Activated T-cell treated with anti-CD3 and anti-CD28 coated beads, Interleukin-2, amount 50 U/mL, for 72 hours (primary cell): ENCODE measurements around the gene PSEN2. TPM values are rescaled to one million over a fixed set of nuclear protein-coding genes. Genes with fewer than 3 reads are reported as not detected.
"Not testable (repeated sequence)": the region's sequence is repeated elsewhere in the genome, so short reads cannot be mapped to it uniquely, and the experiment has no call there.

Experiments
- ATAC-seq, 2 donors: fragments of 150-1000 bp; cut with Tn5 transposase; replicated peaks in 1 of 2; 2 replicates each; pipeline ENCODE4 v1.10.0; 2021; ENCODE audit warnings: moderate library complexity in 2 of 2, mild to moderate bottlenecking in 1 of 2
- DNase-seq, 2 donors: peaks; one replicate each; pipeline ENCODE4 v3.0.0; 2021 to 2022; ENCODE audit warnings: mixed read lengths in 1 of 2
- H3K27ac Mint-ChIP-seq: one replicate; pipeline ENCODE4 v1.8.0; 2022; ENCODE audit warnings: mild to moderate bottlenecking, moderate library complexity, mixed read lengths
- H3K27me3 Mint-ChIP-seq: one replicate; pipeline ENCODE4 v1.8.0; 2022; ENCODE audit warnings: low read depth, mixed read lengths
- H3K36me3 Mint-ChIP-seq, 2 donors: one replicate each; pipeline ENCODE4 v1.8.0; 2022; ENCODE audit warnings: mixed read lengths in 2 of 2, mild to moderate bottlenecking in 1 of 2; ENCODE audit not compliant: insufficient read depth in 2 of 2
- H3K4me1 Mint-ChIP-seq: one replicate; pipeline ENCODE4 v1.8.0; 2022; ENCODE audit warnings: low read depth, mixed read lengths
- H3K4me3 Mint-ChIP-seq, 2 donors: one replicate each; pipeline ENCODE4 v1.8.0; 2022; ENCODE audit warnings: mild to moderate bottlenecking in 2 of 2, mixed read lengths in 2 of 2, moderate library complexity in 2 of 2
- H3K9me3 Mint-ChIP-seq, 2 donors: one replicate each; pipeline ENCODE4 v1.8.0; 2022; ENCODE audit warnings: mixed read lengths in 2 of 2
- total RNA-seq, 2 donors: library from RNA; stranded (reverse); gene quantifications; one replicate each; pipeline ENCODE4 v1.2.3, GENCODE V29; 2022

The PSEN2 gene
- total RNA-seq, 2 donors from 2014 or later: 10.7 to 11.7 TPM

DNA sequence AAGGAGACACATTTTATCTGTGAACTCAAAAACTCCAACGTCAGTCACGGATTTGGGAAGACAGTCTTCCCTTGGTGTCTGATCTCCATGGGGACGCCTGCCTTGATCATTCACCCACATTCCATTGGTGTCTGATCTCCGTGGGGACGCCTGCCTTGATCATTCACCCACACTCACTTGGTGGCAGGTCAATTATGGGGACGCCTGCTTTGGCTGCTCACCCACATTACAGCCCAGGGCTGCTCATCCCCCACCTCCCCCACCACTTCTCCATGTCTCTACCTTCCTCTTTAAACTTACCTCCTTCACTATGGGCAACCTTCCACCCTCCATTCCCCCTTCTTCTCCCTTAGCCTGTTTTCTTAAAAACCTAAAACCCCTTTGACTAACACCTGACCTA, 36.2 kb upstream of the PSEN2 start:
- not testable (repeated sequence) for H3K27me3 Mint-ChIP-seq, H3K4me1 Mint-ChIP-seq, H3K36me3 Mint-ChIP-seq, H3K4me3 Mint-ChIP-seq, H3K27ac Mint-ChIP-seq, DNase-seq, ATAC-seq, H3K9me3 Mint-ChIP-seq

DNA sequence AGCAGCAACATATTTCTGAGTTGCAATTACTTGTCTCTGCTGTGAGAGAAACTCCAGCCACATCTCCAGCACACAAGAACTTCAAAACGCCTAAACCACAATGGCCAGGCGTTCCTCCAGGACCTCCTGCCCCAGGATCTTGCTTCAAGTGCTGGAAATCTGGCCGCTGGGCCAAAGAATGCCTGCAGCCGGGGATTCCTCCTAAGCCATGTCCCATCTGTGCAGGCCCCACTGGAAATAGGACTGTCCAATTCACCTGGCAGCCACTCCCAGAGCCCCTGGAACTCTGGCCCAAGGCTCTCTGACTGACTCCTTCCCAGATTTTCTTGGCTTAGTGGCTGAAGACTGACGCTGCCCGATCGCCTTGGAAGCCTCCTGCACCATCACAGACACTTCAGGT, 35.0 kb upstream of the PSEN2 start:
- H3K27ac Mint-ChIP-seq, ATAC-seq, H3K4me3 Mint-ChIP-seq, H3K4me1 Mint-ChIP-seq, H3K9me3 Mint-ChIP-seq, DNase-seq, H3K27me3 Mint-ChIP-seq, H3K36me3 Mint-ChIP-seq: not testable (repeated sequence)

DNA sequence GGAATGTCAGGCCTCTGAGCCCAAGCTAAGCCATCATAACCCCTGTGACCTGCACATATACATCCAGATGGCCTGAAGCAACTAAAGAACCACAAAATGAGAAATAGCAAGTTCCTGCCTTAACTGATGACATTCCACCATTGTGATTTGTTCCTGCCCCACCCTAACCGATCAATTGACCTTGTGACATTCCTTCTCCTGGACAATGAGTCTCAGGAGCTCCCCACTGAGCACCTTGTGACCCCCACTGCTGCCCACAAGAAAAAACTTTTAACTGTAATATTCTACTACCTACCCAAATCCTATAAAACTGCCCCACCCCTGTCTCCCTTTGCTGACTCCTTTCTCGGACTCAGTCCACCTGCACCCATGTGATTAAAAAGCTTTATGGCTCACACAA, 32.5 kb upstream of the PSEN2 start:
- H3K4me1 Mint-ChIP-seq, ATAC-seq, H3K27ac Mint-ChIP-seq, DNase-seq, H3K27me3 Mint-ChIP-seq, H3K9me3 Mint-ChIP-seq, H3K4me3 Mint-ChIP-seq, H3K36me3 Mint-ChIP-seq: not testable (repeated sequence)

DNA sequence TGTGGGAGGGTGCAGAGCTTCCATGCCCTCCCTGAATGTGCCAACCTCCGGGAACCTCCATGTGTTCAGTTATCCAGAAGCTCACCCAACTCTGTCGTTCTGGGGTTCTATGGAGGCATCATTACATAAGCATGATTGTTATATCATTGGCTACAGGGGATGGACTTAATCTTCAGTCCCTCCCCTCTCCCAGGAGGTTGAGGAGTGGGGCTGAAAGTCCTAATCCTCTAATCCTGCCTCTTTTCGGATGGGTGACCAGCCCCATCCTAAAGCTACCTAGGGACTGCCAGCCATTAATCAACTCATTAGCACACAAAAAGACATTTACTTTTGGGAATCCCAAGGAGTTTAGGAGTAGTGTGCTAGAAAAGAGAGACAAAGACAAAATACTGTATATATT, 32.0 kb upstream of the PSEN2 start:
- no peaks in the 10 kb centered on the region for H3K4me1 Mint-ChIP-seq
- peaks cover 1 to 6% of the 10 kb centered on the region in 2 donors for H3K9me3 Mint-ChIP-seq
- H3K27me3 Mint-ChIP-seq: no peaks in the 10 kb centered on the region
- DNase-seq: no peak
- peaks cover 2 to 3% of the 10 kb centered on the region in 2 donors for H3K36me3 Mint-ChIP-seq
- no peak overlapping the region for H3K27ac Mint-ChIP-seq
- ATAC-seq: no peak
- H3K4me3 Mint-ChIP-seq: no peak overlapping the region

DNA sequence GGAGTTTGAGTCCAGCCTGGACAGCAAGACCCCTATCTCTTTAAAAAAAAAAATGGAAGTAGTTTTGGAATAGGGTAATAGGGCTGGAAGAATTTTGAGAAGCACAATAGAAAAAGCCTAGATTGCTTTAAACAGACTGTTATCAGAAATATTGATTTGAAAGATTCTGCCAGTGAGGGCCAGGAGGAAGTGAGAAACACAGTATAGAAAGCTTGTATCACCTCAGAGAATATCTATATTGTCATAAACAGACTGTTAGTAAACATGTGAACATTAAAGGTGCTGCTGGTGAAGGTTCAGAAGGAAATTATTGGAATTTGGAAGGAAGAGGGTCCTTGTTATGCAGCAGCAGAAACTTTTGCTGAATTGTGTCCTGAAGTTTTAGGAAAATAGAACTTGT, 24.8 kb upstream of the PSEN2 start:
- no peaks in the 10 kb centered on the region for H3K9me3 Mint-ChIP-seq
- no peak overlapping the region for H3K4me3 Mint-ChIP-seq
- no peaks in the 10 kb centered on the region for H3K4me1 Mint-ChIP-seq
- no peak overlapping the region for H3K27ac Mint-ChIP-seq
- no peak for DNase-seq
- ATAC-seq: no peak
- no peaks in the 10 kb centered on the region for H3K36me3 Mint-ChIP-seq
- H3K27me3 Mint-ChIP-seq: no peaks in the 10 kb centered on the region

DNA sequence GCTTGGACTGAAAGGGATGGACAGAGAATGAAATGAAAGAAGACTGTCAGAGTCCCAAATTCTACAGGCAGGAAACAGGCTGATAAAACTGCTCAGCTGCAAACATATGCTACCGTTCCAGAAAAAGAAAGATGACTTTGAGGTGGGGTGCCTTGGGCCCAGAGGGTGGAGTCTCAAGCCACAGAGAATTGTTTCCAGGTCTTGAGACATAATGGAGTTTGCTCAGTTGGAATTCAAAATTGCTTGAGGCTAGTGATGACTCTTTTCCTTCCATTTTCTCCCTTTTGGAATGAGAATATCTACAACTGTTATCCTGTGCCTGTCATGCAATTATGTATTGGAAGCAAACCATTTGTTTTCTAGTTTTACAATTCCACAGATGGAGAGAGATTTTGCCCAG, 23.6 kb upstream of the PSEN2 start:
- H3K4me3 Mint-ChIP-seq: no peak overlapping the region
- no peaks in the 10 kb centered on the region for H3K9me3 Mint-ChIP-seq
- no peak for ATAC-seq
- H3K27me3 Mint-ChIP-seq: no peaks in the 10 kb centered on the region
- no peak overlapping the region for H3K27ac Mint-ChIP-seq
- H3K4me1 Mint-ChIP-seq: no peaks in the 10 kb centered on the region
- no peaks in the 10 kb centered on the region for H3K36me3 Mint-ChIP-seq
- no peak for DNase-seq

DNA sequence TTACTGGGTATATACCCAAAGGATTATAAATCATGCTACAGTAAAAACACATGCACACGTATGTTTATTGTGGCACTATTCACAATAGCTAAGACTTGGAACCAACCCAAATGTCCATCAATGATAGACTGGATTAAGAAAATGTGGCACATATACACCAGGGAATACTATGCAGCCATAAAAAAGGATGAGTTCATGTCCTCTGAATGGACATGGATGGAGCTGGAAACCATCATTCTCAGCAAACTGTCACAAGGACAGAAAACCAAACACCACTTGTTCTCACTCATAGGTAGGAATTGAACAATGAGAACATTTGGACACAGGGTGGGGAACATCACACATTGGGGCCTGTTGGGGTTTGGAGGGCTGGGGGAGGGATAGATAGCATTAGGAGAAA, 15.9 kb upstream of the PSEN2 start:
- not testable (repeated sequence) for H3K27ac Mint-ChIP-seq, H3K4me3 Mint-ChIP-seq, H3K27me3 Mint-ChIP-seq, DNase-seq, ATAC-seq, H3K4me1 Mint-ChIP-seq, H3K36me3 Mint-ChIP-seq, H3K9me3 Mint-ChIP-seq

DNA sequence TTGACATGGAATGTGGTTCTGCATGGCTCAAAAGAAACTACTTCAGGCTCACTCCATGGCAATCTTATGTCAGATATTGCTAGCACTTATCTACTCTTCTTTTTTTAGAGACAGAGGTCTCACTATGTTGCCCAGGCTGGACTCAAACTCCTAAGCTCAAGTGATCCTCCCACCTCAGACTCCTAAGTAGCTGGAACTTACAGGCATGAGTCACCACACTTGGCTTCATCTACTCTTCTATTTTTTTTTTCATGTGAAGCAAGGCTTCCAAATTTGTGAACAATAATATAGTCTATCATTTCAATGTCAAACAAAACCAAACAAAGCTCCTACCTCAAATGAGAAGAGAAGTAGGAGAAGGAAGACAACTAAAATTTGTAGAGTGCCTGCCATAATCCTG, 7.5 kb upstream of the PSEN2 start:
- Mint-ChIP-seq H3K27ac (no peak overlapping the region), H3K27me3 (peaks cover 6% of the 10 kb centered on the region), H3K4me3 (no peak overlapping the region), H3K4me1 (peaks cover 14% of the 10 kb centered on the region), H3K36me3 (no peaks in the 10 kb centered on the region), H3K9me3 (no peaks in the 10 kb centered on the region)
- DNase-seq: no peak
- no peak for ATAC-seq

DNA sequence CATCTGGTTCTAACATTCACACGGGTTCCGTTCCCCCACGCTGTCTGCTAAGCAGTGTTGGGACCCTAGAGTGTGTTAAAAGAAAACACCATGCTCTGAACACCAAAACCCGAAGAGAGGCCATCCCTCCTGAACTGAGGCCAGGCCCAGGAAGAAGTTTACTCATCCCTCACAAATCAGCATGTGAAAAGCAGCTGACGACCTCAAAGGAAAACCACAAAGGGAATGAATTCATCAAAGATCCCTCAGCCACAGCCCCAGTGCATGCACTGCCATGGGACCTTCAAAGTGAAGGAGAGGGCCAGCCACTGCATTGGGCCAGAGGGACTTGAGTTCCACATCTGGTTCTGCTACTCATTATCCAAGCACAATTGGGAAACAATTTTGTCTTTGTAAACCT, 7.0 kb upstream of the PSEN2 start:
- Mint-ChIP-seq H3K9me3 (no peaks in the 10 kb centered on the region), H3K36me3 (no peaks in the 10 kb centered on the region), H3K27me3 (peaks cover 8% of the 10 kb centered on the region), H3K27ac (no peak overlapping the region), H3K4me3 (peak overlapping the region in 1 of 2 donors; percentile 30), H3K4me1 (peaks cover 14% of the 10 kb centered on the region)
- ATAC-seq (peak; percentile 50 to 62), DNase-seq (no peak)

DNA sequence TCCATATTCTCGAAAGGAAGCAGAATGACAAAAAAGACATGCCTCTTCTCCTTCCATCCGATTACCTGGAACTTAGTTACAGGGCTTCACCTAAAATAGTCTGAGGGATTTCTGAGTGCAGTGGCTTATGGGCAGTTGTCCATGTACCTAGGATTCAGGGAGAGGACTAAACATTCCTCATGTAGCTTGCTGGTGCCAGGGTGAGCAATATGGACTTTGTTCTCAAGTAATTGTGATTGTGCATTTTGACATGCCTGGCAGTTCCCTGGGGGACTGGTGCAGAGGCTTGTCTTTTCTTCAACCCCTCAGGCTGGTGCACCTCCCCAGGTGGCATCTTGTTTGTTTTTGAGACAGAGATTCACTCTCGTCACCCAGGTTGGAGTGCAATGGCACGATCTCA, 6.1 kb upstream of the PSEN2 start:
- ATAC-seq: no peak
- Mint-ChIP-seq H3K27me3 (peaks cover 14% of the 10 kb centered on the region), H3K27ac (no peak overlapping the region), H3K9me3 (no peaks in the 10 kb centered on the region), H3K36me3 (no peaks in the 10 kb centered on the region), H3K4me3 (no peak overlapping the region), H3K4me1 (peaks cover 14% of the 10 kb centered on the region)
- DNase-seq: no peak

DNA sequence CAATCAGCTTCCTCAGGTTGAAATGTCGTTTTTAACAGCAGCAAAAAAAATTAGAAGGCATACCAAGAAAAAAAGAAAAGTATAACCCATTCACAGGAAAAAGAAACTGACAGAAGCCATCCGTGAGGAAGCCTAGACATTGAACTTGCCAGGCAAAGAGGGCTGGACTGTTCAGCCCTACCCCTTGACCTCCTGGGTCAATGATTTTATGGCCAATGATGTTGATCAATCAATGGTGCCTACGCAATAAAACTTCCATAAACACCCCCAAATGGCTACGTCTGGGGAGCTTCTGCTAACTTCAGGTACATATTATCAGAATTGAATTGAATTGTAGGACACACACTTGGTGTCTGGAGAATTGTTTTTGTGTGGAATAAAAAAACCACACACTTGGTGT, 4.8 kb upstream of the PSEN2 start:
- Mint-ChIP-seq H3K4me1 (peaks cover 23% of the 10 kb centered on the region), H3K9me3 (no peaks in the 10 kb centered on the region), H3K27me3 (peaks cover 19% of the 10 kb centered on the region), H3K4me3 (no peak overlapping the region), H3K36me3 (no peaks in the 10 kb centered on the region), H3K27ac (no peak overlapping the region)
- ATAC-seq (no peak), DNase-seq (no peak)

DNA sequence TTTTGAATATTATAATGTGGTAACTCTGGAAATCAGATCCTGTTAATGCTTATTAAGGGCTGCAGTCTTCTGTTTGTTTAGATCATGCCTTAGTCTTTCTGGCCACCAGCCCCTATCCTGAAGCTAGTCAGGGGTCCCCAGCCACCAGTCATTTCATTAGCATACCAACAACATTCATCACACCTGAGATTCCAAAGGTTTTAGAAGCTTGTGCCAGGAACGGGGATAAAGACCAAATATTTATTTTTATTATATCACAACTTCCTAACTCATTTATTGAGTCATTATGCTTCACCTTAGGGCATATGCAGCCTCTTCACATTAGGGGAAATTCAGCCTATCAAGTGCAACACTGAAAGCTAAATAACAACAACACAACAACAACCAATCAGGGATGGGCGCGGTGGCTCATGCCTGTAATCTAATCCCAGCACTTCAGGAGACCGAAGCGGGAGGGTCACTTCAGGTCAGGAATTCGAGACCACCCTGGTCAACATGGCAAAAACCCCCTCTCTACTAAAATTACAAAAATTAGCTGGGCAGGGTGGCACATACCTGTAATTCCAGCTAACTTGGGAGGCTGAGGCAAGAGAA, 2.9 kb upstream of the PSEN2 start:
- ATAC-seq (no peak), DNase-seq (no peak)
- Mint-ChIP-seq H3K4me3 (no peak overlapping the region), H3K27ac (no peak overlapping the region), H3K36me3 (no peaks in the 10 kb centered on the region), H3K27me3 (peaks cover 30% of the 10 kb centered on the region), H3K9me3 (no peaks in the 10 kb centered on the region), H3K4me1 (peaks cover 31% of the 10 kb centered on the region)

DNA sequence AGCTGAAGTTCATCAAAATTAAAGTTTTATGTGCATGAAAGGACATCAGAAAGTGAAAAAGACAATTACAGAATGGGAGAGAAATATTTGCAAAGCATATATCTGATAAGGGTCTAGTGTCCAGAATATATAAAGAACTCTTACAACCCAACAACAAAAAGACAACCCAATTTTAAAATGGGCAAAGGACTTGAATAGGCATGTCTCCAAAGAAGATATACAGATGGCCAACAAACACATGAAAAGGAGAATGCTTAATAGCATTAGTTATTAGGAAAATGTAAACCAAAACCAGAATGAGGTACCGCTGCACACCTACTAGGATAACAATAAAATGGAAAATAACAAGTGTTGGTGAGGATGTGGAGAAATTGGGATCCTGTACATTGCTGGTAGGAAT, 1.7 kb upstream of the PSEN2 start:
- no peak overlapping the region for H3K27ac Mint-ChIP-seq
- H3K9me3 Mint-ChIP-seq: no peaks in the 10 kb centered on the region
- no peak overlapping the region for H3K4me3 Mint-ChIP-seq
- H3K27me3 Mint-ChIP-seq: peaks cover 30% of the 10 kb centered on the region
- DNase-seq: no peak
- ATAC-seq: no peak
- peaks cover 20% of the 10 kb centered on the region for H3K4me1 Mint-ChIP-seq
- no peaks in the 10 kb centered on the region for H3K36me3 Mint-ChIP-seq

DNA sequence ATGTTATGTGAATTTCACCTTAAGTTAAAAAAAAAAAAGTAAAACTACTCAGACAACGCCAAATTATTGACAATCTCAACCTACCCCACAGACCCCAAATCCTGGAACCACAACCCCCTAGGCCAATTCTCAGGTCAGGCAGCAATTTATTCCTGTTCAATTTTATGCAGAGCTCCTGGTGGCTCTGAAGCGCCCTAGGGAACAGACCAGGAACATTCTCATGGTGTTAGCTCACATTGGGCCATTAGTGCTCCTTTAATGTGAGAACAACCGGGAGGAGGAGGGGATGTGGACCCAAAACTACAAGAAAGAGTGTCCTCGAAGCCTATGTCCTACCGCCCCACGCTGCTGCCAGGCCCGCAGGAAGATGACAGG, 403 bp upstream of the PSEN2 start:
- H3K27ac Mint-ChIP-seq: no peak overlapping the region
- ATAC-seq: no peak
- H3K4me1 Mint-ChIP-seq: peaks cover 17% of the 10 kb centered on the region
- no peaks in the 10 kb centered on the region for H3K36me3 Mint-ChIP-seq
- H3K27me3 Mint-ChIP-seq: peaks cover 30% of the 10 kb centered on the region
- peak overlapping the region; percentile 82 to 87 for H3K4me3 Mint-ChIP-seq
- H3K9me3 Mint-ChIP-seq: no peaks in the 10 kb centered on the region
- DNase-seq: no peak
